HepG2 (cell line): ENCODE measurements around the gene HIGD1A. TPM values are rescaled to one million over a fixed set of nuclear protein-coding genes. Genes with fewer than 3 reads are reported as not detected.

Source experiments
- BCL6 ChIP-seq: IDR thresholded peaks from 2 replicates; pipeline ENCODE4 v1.6.1; 2016; ENCODE audit warnings: missing genetic modification reagents, missing compliant biosample characterization
- CENPT ChIP-seq: sonication (generic); formaldehyde crosslinking; IDR thresholded peaks from 2 replicates; pipeline ENCODE4 v1.8.0; 2022; ENCODE audit warnings: low read depth, mild to moderate bottlenecking, moderate library complexity, missing genetic modification reagents
- CSRNP2 ChIP-seq: sonication (generic); formaldehyde crosslinking; conservative IDR thresholded peaks from 2 replicates; pipeline ENCODE4 v1.8.0; 2022; ENCODE audit warnings: low read depth, missing genetic modification reagents
- HOXD1 ChIP-seq: sonication (generic); formaldehyde crosslinking; IDR thresholded peaks from 2 replicates; pipeline ENCODE4 v1.5.0; 2020; ENCODE audit warnings: missing genetic modification reagents
- KLF12 ChIP-seq: sonication (generic); formaldehyde crosslinking; IDR thresholded peaks from 2 replicates; pipeline ENCODE4 v1.4.0; 2020; ENCODE audit warnings: missing genetic modification reagents, borderline replicate concordance
- MTA3 ChIP-seq: sonication (generic); formaldehyde crosslinking; IDR thresholded peaks from 2 replicates; pipeline ENCODE4 v1.4.0; 2020; ENCODE audit warnings: missing genetic modification reagents
- NFAT5 ChIP-seq: sonication (generic); formaldehyde crosslinking; IDR thresholded peaks from 2 replicates; pipeline ENCODE4 v1.4.0; 2020; ENCODE audit warnings: missing genetic modification reagents
- PREB ChIP-seq: sonication (generic); formaldehyde crosslinking; IDR thresholded peaks from 2 replicates; pipeline ENCODE4 v1.4.0; 2020; ENCODE audit warnings: missing genetic modification reagents
- RELA ChIP-seq: sonication (generic); formaldehyde crosslinking; IDR thresholded peaks from 2 replicates; pipeline ENCODE4 v1.4.0; 2020; ENCODE audit warnings: missing genetic modification reagents
- ZBTB46 ChIP-seq: sonication (generic); formaldehyde crosslinking; IDR thresholded peaks from 2 replicates; pipeline ENCODE4 v1.4.0; 2020; ENCODE audit warnings: mild to moderate bottlenecking, missing genetic modification reagents, borderline replicate concordance
- ZKSCAN1 ChIP-seq: fragments of 150-350 bp; IDR thresholded peaks from 2 replicates; pipeline ENCODE4 v1.6.1; 2014; ENCODE audit warnings: low read length
- ZNF382 ChIP-seq: sonication (generic); formaldehyde crosslinking; IDR thresholded peaks from 2 replicates; pipeline ENCODE4 v1.5.0; 2020; ENCODE audit warnings: missing genetic modification reagents, mild to moderate bottlenecking, borderline replicate concordance
- ZNF878 ChIP-seq: sonication (generic); formaldehyde crosslinking; IDR thresholded peaks from 2 replicates; pipeline ENCODE4 v1.8.1; 2023; ENCODE audit warnings: mild to moderate bottlenecking, missing genetic modification reagents, moderate library complexity
- polyA plus RNA-seq, 8 experiments: library from polyadenylated mRNA; depleted of rRNA in 3 of 8; stranded (reverse) in 7 of 8; unstranded in 1 of 8; fragments of >200 nt; fragmentation: Illumina TruSeq in 4 of 8; extraction: Trizol in 4 of 8; gene quantifications; 2 replicates each; pipeline versions ENCODE4 v1.2.1 to v1.2.3, GENCODE V29; 2011 to 2016; ENCODE audit warnings: low read depth in 4 of 8, missing spikeins in 1 of 8, mixed read lengths in 1 of 8; ENCODE audit not compliant: insufficient read depth in 1 of 8
- total RNA-seq, 5 experiments: library from RNA; depleted of rRNA; stranded (reverse); fragments of >200 nt; fragmentation: Illumina TruSeq; extraction: Trizol; gene quantifications; 2 replicates each; pipeline ENCODE4 v1.2.3, GENCODE V29; 2016; ENCODE audit warnings: low read depth in 1 of 5
- TF ChIP-seq, protein P1 (sequence below): sonication (generic); formaldehyde crosslinking; IDR thresholded peaks from 2 replicates; pipeline ENCODE4 v1.4.0; 2020; ENCODE audit warnings: missing genetic modification reagents, mild to moderate bottlenecking, borderline replicate concordance
- TF ChIP-seq, protein P2 (sequence below): sonication (generic); formaldehyde crosslinking; IDR thresholded peaks from 2 replicates; pipeline ENCODE4 v1.5.1; 2020; ENCODE audit warnings: missing genetic modification reagents, mild to moderate bottlenecking, borderline replicate concordance

Gene HIGD1A
- total and polyA plus RNA-seq, 2 of the 13 experiments (the other 11 are each of a cell fraction or from before 2014, with no cell fraction given) = 222 to 253 TPM

GRCh38 chr3:42829083-42829627, 24.9 kb upstream of the HIGD1A start (continued):
- TF ChIP-seq PREB (CRISPR knock-in tag) (no peak), MTA3 (CRISPR knock-in tag) (no peak), NFAT5 (CRISPR knock-in tag) (no peak), ZKSCAN1 (no peak), KLF12 (CRISPR knock-in tag) (no peak), ZNF878 (CRISPR knock-in tag) (0 out of 2 replicates have a peak, but pooled peaks have one; percentile 28), CSRNP2 (CRISPR knock-in tag) (no peak), ZBTB46 (CRISPR knock-in tag) (no peak), BCL6 (CRISPR knock-in tag) (peak; percentile 79), RELA (CRISPR knock-in tag) (no peak), CENPT (CRISPR knock-in tag) (no peak), HOXD1 (CRISPR knock-in tag) (peak; percentile 4; the same call in 1 of the 2 replicates), ZNF382 (CRISPR knock-in tag) (no peak)
- TF ChIP-seq, protein P1, sequence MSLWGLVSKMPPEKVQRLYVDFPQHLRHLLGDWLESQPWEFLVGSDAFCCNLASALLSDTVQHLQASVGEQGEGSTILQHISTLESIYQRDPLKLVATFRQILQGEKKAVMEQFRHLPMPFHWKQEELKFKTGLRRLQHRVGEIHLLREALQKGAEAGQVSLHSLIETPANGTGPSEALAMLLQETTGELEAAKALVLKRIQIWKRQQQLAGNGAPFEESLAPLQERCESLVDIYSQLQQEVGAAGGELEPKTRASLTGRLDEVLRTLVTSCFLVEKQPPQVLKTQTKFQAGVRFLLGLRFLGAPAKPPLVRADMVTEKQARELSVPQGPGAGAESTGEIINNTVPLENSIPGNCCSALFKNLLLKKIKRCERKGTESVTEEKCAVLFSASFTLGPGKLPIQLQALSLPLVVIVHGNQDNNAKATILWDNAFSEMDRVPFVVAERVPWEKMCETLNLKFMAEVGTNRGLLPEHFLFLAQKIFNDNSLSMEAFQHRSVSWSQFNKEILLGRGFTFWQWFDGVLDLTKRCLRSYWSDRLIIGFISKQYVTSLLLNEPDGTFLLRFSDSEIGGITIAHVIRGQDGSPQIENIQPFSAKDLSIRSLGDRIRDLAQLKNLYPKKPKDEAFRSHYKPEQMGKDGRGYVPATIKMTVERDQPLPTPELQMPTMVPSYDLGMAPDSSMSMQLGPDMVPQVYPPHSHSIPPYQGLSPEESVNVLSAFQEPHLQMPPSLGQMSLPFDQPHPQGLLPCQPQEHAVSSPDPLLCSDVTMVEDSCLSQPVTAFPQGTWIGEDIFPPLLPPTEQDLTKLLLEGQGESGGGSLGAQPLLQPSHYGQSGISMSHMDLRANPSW (CRISPR knock-in tag) = 0 out of 2 replicates have a peak, but pooled peaks have one; percentile 9
- TF ChIP-seq, protein P2, sequence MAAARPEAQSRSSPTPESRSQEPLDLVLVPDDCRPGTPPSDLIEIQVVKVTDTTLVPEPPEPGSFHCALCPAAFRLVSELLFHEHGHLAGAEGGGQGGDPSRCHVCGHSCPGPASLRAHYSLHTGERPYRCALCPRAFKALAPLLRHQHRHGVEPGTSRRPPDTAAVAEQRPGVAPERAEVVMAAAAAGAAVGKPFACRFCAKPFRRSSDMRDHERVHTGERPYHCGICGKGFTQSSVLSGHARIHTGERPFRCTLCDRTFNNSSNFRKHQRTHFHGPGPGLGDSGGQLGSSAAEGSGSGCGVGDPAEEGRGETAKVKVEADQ (CRISPR knock-in tag) = no peak
